Common myeloid progenitor, CD34-positive (primary cell): ENCODE measurements around the gene IL21R.

Experiments
- CTCF ChIA-PET: fragments of 350-600 bp; sonication (Branson Sonifier 250); formaldehyde crosslinking; loops from one replicate; lab custom pipeline; 2021; ENCODE audit warnings: antibody characterized with exemption; lab: Charles Lee
- POLR2A ChIA-PET: fragments of 350-600 bp; sonication (Branson Sonifier 250); formaldehyde crosslinking; loops from one replicate; lab custom pipeline; 2021; ENCODE audit warnings: antibody characterized with exemption; lab: Charles Lee
- DNase-seq, 3 donors: peaks; one replicate each; pipeline versions ENCODE4 v3.0.0 to v3.0.0-alpha.2; 2013
- H3K27ac ChIP-seq, 2 experiments: 1 replicate in 1 of 2; 2 replicates in 1 of 2; pipeline ENCODE4 v1.7.0; 2013; ENCODE audit warnings: inconsistent platforms in 2 of 2, low read length in 2 of 2, mild to moderate bottlenecking in 2 of 2, low read depth in 1 of 2, moderate library complexity in 1 of 2; ENCODE audit not compliant: severe bottlenecking in 2 of 2, insufficient read depth in 1 of 2, poor library complexity in 1 of 2
- H3K27me3 ChIP-seq, 5 experiments: replicated peaks in 2 of 5; 1 replicate in 3 of 5; 2 replicates in 2 of 5; pipeline versions ENCODE4 v1.6.1 to v1.7.0; 2013; ENCODE audit warnings: low read length in 4 of 5, mild to moderate bottlenecking in 2 of 5, moderate library complexity in 2 of 5, inconsistent platforms in 1 of 5; ENCODE audit not compliant: insufficient read depth in 5 of 5, control insufficient read depth in 4 of 5
- H3K36me3 ChIP-seq, 4 experiments: 1 replicate in 2 of 4; 2 replicates in 2 of 4; pipeline versions ENCODE4 v1.6.1 to v1.7.0; 2013; ENCODE audit warnings: low read length in 3 of 4, control low read depth in 1 of 4, mild to moderate bottlenecking in 1 of 4; ENCODE audit not compliant: control insufficient read depth in 4 of 4, insufficient read depth in 4 of 4
- H3K4me1 ChIP-seq, 4 experiments: 1 replicate in 3 of 4; 2 replicates in 1 of 4; pipeline versions ENCODE4 v1.6.1 to v1.7.1; 2013; ENCODE audit warnings: low read length in 3 of 4, mild to moderate bottlenecking in 3 of 4, control low read depth in 1 of 4, inconsistent platforms in 1 of 4, moderate library complexity in 1 of 4; ENCODE audit not compliant: control insufficient read depth in 4 of 4, insufficient read depth in 4 of 4; ENCODE audit errors: control extremely low read depth in 1 of 4
- H3K4me3 ChIP-seq, 7 experiments: 1 replicate in 4 of 7; 2 replicates in 3 of 7; pipeline versions ENCODE4 v1.5.1 to v1.7.0; 2013; ENCODE audit warnings: mild to moderate bottlenecking in 7 of 7, low read length in 6 of 7, moderate library complexity in 6 of 7, inconsistent platforms in 2 of 7, low read depth in 2 of 7, control low read depth in 1 of 7; ENCODE audit not compliant: insufficient read depth in 4 of 7, control insufficient read depth in 1 of 7; ENCODE audit errors: extremely low read depth in 1 of 7
- H3K9me3 ChIP-seq, 5 experiments: 1 replicate in 4 of 5; 2 replicates in 1 of 5; pipeline versions ENCODE4 v1.6.1 to v1.7.1; 2013; ENCODE audit warnings: low read length in 4 of 5, mild to moderate bottlenecking in 2 of 5, inconsistent platforms in 1 of 5, low read depth in 1 of 5, moderate library complexity in 1 of 5; ENCODE audit not compliant: control insufficient read depth in 4 of 5, insufficient read depth in 2 of 5; ENCODE audit errors: control extremely low read depth in 1 of 5
- WGBS: methylation state at CpG from one replicate; pipeline ENCODE4 v1.1.5; 2013; ENCODE audit not compliant: insufficient coverage; 5-methylcytosine and 5-hydroxymethylcytosine counted together

The IL21R gene

DNA sequence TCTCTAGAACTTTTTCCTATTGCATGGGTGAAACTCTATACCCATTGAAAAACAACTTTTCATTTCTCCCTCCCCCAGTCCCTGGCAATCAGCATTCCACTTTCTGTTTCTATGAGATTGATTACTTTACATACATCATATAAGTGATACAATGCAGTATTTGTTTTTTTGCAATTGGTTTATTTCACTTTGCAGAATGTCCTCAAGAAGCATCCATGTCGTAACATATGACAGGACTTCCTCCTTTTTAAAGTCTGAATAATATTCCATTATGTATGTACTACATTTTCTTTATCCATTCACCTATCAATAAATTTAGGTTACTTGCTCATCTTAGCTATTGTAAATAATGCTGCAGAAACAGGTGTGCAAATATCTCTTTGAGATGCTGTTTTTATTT, 8.8 kb downstream of the IL21R start:
- Histone ChIP-seq H3K27ac (no peak overlapping the region), H3K9me3 (peaks cover 0 to 5% (median 0%) of the 10 kb centered on the region in 5 experiments), H3K4me3 (no peak overlapping the region), H3K27me3 (no peaks in the 10 kb centered on the region), H3K36me3 (no peaks in the 10 kb centered on the region), H3K4me1 (peaks cover 0 to 19% (median 8%) of the 10 kb centered on the region in 4 experiments)
- DNase-seq: no peak
- WGBS: no CpG with 5 or more reads among the region's 1 CpG
- ChIA-PET POLR2A (no interaction called here), CTCF (no interaction called here)

DNA sequence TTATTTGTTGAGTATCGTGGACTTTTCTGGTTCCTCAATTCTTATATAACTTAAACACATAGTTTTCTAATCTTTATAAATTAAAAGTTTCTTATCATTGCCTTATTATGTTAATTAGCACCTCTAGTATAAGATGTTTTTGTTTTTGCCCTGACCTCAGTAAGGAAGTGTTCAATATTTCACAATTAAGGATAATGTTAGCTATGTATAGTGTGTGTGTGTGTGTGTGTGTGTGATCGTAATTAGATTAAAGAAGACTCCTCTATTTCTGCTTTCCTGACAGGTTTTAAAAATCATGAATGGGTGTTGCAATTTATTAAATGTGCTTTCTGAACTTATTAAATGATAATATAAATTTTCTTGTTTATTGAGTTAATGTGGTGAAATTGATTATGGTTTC, 12.0 kb downstream of the IL21R start:
- no peak for DNase-seq
- POLR2A ChIA-PET: no interaction called here
- CTCF ChIA-PET: interaction anchor here (0.9 kb wide), 1 partner anchor 10 kb away, joined by 3 read pairs; no protein-coding TSS in a partner anchor
- H3K4me1 ChIP-seq: no peaks in the 10 kb centered on the region
- H3K36me3 ChIP-seq: peaks cover 0 to 3% (median 0%) of the 10 kb centered on the region in 4 experiments
- H3K4me3 ChIP-seq: no peak overlapping the region
- no CpG with 5 or more reads among the region's 2 CpGs for WGBS
- H3K9me3 ChIP-seq: peaks cover 0 to 5% (median 0%) of the 10 kb centered on the region in 5 experiments
- no peaks in the 10 kb centered on the region for H3K27me3 ChIP-seq
- no peak overlapping the region for H3K27ac ChIP-seq

- DNase-seq: no peak
- peaks cover 0 to 3% (median 0%) of the 10 kb centered on the region in 4 experiments for H3K36me3 ChIP-seq
- H3K4me1 ChIP-seq: no peaks in the 10 kb centered on the region
- peaks cover 0 to 5% (median 0%) of the 10 kb centered on the region in 5 experiments for H3K9me3 ChIP-seq
- H3K4me3 ChIP-seq: no peak overlapping the region
- 93% methylated on average over 4 of the region's 6 CpGs for WGBS
- H3K27me3 ChIP-seq: no peaks in the 10 kb centered on the region
- H3K27ac ChIP-seq: no peak overlapping the region
- POLR2A ChIA-PET: no interaction called here
- CTCF ChIA-PET: interaction anchor here (1.1 kb wide), 1 partner anchor 14 kb away, joined by 5 read pairs; no protein-coding TSS in a partner anchor
These were observed 12.9 kb downstream of the IL21R start for GRCh38 chr16:27414788-27415431.

DNA sequence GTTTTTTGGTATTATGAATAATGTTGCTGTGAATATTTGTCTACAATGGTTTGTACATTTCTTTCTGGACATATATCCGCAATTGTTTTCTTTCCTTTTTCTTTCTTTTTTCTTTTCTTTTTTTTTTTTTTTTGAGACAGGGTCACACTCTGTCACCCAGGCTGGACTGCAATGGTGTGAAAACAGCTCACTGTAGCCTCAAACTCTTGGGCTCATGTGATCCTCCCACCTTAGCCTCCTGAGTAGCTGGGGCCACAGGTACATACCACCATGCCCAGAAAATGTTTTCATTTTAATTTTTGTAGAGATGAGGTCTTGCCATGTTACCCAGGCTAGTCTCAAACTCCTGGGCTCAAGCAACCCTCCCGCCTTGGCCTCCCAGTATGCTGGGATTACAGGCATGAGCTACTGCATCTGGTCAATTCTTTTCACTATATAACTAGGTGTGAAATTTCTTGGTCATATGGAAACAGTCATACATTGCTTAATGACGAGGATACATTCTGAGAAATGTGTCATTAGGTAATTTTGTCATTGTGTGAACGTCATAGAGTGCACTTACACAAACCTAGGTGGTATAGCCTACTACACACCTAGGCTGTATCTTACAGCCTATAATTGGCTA, 15.2 kb downstream of the IL21R start:
- Histone ChIP-seq H3K4me3 (no peak overlapping the region), H3K36me3 (peaks cover 0 to 3% (median 0%) of the 10 kb centered on the region in 4 experiments)
- CTCF ChIA-PET: interaction anchor here (1.4 kb wide), 1 partner anchor 9 kb away, joined by 3 read pairs; no protein-coding TSS in a partner anchor

DNA sequence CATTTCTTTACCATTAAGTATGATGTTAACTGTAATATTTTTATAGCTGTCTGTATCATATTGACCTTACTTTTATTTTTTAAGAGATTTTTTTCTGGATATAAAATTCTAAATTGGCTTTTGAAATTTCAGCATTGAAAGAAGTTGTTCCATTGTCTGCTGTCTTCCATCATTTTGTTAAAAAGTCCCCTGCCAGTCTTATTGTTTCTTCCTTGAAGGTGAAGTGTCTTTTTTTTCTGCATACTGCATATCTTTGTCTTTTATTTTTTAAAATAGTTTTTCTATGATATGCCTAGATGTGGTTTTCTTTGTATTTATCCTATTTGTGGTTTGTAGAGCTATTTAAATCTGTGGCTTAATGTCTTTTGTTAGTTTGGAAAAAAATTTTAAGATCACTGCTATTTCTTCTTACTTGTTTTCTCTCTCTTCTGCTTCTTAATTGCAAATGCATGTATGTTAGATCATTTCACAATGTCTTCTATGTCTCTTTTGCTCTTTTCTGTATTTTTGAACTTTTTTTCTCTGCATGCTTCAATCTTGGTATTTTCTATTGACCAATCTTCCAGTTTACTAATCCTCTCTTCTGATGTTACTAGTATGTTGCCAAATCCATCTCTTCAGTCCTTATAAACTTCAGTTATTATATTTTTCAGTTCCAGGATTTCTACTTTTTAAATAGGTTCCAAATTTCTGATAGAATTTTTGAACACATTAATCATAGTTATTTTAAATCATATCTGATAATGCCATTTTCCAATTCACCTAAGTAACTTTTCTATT, 20.2 kb downstream of the IL21R start:
- Histone ChIP-seq H3K4me1 (peaks cover 0 to 12% (median 5%) of the 10 kb centered on the region in 4 experiments), H3K9me3 (peaks cover 0 to 24% (median 7%) of the 10 kb centered on the region in 5 experiments), H3K4me3 (no peak overlapping the region), H3K27me3 (no peaks in the 10 kb centered on the region), H3K27ac (no peak overlapping the region), H3K36me3 (no peaks in the 10 kb centered on the region)
- DNase-seq: peak in 2 of 3 donors; percentile 46 to 58
- ChIA-PET POLR2A (no interaction called here), CTCF (interaction anchor here (0.9 to 1.9 kb wide), 6 partner anchors 10 to 53 kb away, joined by 3 to 5 read pairs (median 4); partner anchors contain the start of gene IL21R)

More for the DNA sequence above, 15.2 kb downstream of the IL21R start:
- H3K4me1 ChIP-seq: no peaks in the 10 kb centered on the region
- POLR2A ChIA-PET: no interaction called here
- peaks cover 0 to 11% (median 2%) of the 10 kb centered on the region in 5 experiments for H3K9me3 ChIP-seq
- no peak for DNase-seq
- no peak overlapping the region for H3K27ac ChIP-seq
- WGBS: 100% methylated on average over 1 of the region's 4 CpGs
- no peaks in the 10 kb centered on the region for H3K27me3 ChIP-seq

- Histone ChIP-seq H3K27ac (no peak overlapping the region), H3K9me3 (peaks cover 0 to 24% (median 7%) of the 10 kb centered on the region in 5 experiments), H3K36me3 (no peaks in the 10 kb centered on the region), H3K4me3 (no peak overlapping the region), H3K4me1 (peaks cover 3 to 31% (median 10%) of the 10 kb centered on the region in 4 experiments), H3K27me3 (no peaks in the 10 kb centered on the region)
- 98% methylated on average over 6 of the region's 10 CpGs for WGBS
- no peak for DNase-seq
- POLR2A ChIA-PET: no interaction called here
- CTCF ChIA-PET: interaction anchor here (4.9 kb wide), 1 partner anchor 19 kb away, joined by 29 read pairs; no protein-coding TSS in a partner anchor
These were observed 23.0 kb downstream of the IL21R start for GRCh38 chr16:27424772-27425498.
